Thoracic aorta (tissue), 2 donors: ENCODE results near the gene CELF1. TPM values are rescaled to one million over a fixed set of nuclear protein-coding genes. Genes with fewer than 3 reads are reported as not detected.
"Not testable (repeated sequence)": the region's sequence is repeated elsewhere in the genome, so short reads cannot be mapped to it uniquely, and the experiment has no call there.

Experiments
- ATAC-seq: fragments of 150-250 bp; one replicate; pipeline ENCODE4 v1.8.0; 2017; ENCODE audit warnings: low read depth; ENCODE audit not compliant: insufficient number of reproducible peaks, low FRiP score
- DNase-seq: peaks from one replicate; pipeline ENCODE4 v3.0.0-alpha.2; 2020; ENCODE audit warnings: low spot score
- H3K27ac ChIP-seq, 2 donors: fragments of 200-600 bp; sonication (generic); 1 replicate in 1 of 2; 2 replicates in 1 of 2; pipeline ENCODE4 v1.5.1; 2016; ENCODE audit warnings: mild to moderate bottlenecking in 2 of 2, moderate library complexity in 2 of 2
- H3K27me3 ChIP-seq: fragments of 200-600 bp; sonication (generic); replicated peaks from 2 replicates; pipeline ENCODE4 v1.6.0; 2016; ENCODE audit warnings: mild to moderate bottlenecking; ENCODE audit not compliant: insufficient read depth
- H3K36me3 ChIP-seq: fragments of 200-600 bp; sonication (generic); one replicate; pipeline ENCODE4 v1.5.1; 2016
- H3K4me1 ChIP-seq, 2 donors: fragments of 200-600 bp; sonication (generic); 1 replicate in 1 of 2; 2 replicates in 1 of 2; pipeline versions ENCODE4 v1.5.1 to v1.6.0; 2016; ENCODE audit warnings: low read depth in 2 of 2, mild to moderate bottlenecking in 1 of 2; ENCODE audit not compliant: control insufficient read depth in 1 of 2
- H3K4me3 ChIP-seq: fragments of 200-600 bp; sonication (generic); 2 replicates; pipeline ENCODE4 v1.5.1; 2016; ENCODE audit warnings: mild to moderate bottlenecking
- H3K9me3 ChIP-seq: fragments of 200-600 bp; sonication (generic); 2 replicates; pipeline ENCODE4 v1.5.1; 2016
- total RNA-seq, 2 donors: library from RNA; depleted of rRNA; stranded (reverse); fragments of >200 nt; gene quantifications; one replicate each; pipeline versions ENCODE4 v1.1.0 to v1.2.3, GENCODE V29; 2016
- TF ChIP-seq, protein P1 (sequence below): fragments of 200-600 bp; sonication (generic); IDR thresholded peaks from one replicate; pipeline ENCODE4 v1.5.1; 2019; ENCODE audit warnings: antibody characterized with exemption

The CELF1 gene
- total RNA-seq, 2 donors from 2014 or later: 112 to 114 TPM

DNA sequence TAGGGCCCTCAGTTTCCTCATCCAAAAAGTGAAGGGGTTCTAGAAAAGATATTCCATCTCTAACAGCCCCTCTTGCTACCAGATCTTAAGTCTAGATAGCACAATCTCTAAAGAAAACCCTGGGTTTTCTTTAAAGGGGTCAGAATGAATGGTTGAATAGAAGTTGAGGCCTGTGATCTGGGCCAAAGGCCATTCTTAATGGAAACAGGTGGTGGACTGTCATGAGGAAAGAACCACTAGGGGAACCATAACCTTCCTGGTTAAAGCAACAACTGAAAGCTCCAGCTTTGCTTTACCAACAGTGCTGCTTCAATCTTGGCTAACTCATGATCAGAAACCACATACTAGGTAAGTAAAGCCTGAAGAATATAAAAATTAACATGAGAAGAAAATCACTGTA, 1.8 kb downstream of the CELF1 start:
- TF ChIP-seq, protein P1, sequence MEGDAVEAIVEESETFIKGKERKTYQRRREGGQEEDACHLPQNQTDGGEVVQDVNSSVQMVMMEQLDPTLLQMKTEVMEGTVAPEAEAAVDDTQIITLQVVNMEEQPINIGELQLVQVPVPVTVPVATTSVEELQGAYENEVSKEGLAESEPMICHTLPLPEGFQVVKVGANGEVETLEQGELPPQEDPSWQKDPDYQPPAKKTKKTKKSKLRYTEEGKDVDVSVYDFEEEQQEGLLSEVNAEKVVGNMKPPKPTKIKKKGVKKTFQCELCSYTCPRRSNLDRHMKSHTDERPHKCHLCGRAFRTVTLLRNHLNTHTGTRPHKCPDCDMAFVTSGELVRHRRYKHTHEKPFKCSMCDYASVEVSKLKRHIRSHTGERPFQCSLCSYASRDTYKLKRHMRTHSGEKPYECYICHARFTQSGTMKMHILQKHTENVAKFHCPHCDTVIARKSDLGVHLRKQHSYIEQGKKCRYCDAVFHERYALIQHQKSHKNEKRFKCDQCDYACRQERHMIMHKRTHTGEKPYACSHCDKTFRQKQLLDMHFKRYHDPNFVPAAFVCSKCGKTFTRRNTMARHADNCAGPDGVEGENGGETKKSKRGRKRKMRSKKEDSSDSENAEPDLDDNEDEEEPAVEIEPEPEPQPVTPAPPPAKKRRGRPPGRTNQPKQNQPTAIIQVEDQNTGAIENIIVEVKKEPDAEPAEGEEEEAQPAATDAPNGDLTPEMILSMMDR: no peak
- peak overlapping the region; percentile 85 for H3K4me3 ChIP-seq
- no peak for ATAC-seq
- H3K4me1 ChIP-seq: peaks cover 25 to 49% of the 10 kb centered on the region in 2 donors
- no peaks in the 10 kb centered on the region for H3K9me3 ChIP-seq
- H3K27me3 ChIP-seq: no peaks in the 10 kb centered on the region
- DNase-seq: no peak
- H3K27ac ChIP-seq: no peak overlapping the region
- no peaks in the 10 kb centered on the region for H3K36me3 ChIP-seq

DNA sequence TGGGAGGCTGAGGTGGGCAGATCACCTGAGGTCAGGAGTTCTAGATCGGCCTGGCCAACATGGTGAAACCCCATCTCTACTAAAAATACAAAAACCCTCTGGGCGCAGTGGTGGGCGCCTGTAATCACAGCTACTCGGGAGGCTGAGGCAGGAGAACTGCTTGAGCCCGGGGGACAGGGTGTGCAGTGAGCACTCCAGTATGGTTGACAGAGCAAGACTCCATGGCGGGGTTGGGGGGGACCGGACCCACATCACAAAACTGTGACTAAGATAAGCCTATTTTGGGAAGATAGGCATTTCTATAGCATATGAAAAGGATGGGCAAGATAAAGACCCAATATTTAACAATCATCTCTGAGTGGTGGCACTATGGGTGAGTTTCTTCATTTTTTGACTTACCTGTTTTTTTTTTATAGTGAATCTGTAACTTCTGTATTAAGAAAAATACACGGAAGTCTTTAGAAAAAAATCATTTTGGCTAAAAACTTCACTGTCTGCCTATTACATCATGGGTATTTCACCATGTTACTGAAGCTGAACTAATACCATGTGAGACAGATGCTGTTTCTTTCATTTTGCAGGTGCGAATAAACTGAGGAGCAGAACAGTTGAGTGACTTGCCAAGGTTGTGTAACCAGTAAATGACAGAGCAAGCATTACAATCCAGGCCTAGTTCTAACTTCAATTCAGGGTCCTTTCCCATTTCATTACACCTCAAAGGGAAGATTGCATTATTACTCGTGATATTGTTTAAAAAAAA, 2.5 kb downstream of the CELF1 start:
- TF ChIP-seq, protein P1: no peak
- H3K36me3 ChIP-seq: no peaks in the 10 kb centered on the region
- peak overlapping the region; percentile 85 for H3K4me3 ChIP-seq
- H3K9me3 ChIP-seq: no peaks in the 10 kb centered on the region
- no peaks in the 10 kb centered on the region for H3K27me3 ChIP-seq
- DNase-seq: no peak
- H3K4me1 ChIP-seq: peaks cover 25 to 49% of the 10 kb centered on the region in 2 donors
- no peak overlapping the region for H3K27ac ChIP-seq
- ATAC-seq: no peak

DNA sequence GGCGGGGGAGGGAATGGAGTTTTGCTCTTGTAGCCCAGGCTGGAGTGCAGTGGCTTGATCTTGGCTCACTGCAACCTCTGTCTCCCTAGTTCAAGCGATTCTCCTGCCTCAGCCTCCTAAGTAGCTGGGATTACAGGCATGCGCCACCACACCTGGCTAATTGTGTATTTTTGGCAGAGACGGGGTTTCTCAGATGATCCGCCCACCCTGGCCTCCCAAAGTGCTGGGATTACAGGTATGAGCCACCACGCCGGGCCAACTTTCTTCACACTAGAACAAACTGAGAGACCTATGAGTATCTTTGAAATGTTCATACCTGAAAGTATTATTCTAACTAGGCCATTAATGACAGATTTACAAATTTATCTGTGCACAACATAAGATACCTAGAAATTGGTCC, 6.7 kb downstream of the CELF1 start:
- DNase-seq, H3K27ac ChIP-seq, H3K27me3 ChIP-seq, H3K36me3 ChIP-seq, H3K9me3 ChIP-seq, ATAC-seq, H3K4me3 ChIP-seq: not testable (repeated sequence)
- peaks cover 25 to 40% of the 10 kb centered on the region in 2 donors for H3K4me1 ChIP-seq

DNA sequence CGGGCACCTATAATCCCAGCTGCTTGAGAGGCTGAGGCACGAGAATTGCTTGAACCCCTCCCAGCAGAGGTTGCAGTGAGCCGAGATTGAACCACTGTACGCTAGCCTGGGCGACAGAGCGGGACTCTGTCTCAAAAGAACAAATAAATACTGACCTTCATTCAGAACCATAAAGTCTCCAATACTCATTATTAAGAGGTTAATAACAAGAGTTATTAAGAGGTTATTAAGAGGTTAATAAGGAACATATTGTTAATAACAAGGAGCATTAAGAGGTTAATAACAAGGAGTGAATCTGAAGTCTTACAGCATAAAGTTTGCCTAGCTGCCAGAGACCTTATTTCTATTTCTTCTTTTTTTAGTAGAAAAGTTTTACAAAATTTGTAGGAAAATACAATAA, 7.6 kb downstream of the CELF1 start:
- Histone ChIP-seq H3K27ac (no peak overlapping the region), H3K27me3 (no peaks in the 10 kb centered on the region), H3K4me1 (peaks cover 15 to 38% of the 10 kb centered on the region in 2 donors), H3K36me3 (no peaks in the 10 kb centered on the region), H3K9me3 (no peaks in the 10 kb centered on the region), H3K4me3 (no peak overlapping the region)
- ATAC-seq: no peak
- TF ChIP-seq, protein P1: no peak
- no peak for DNase-seq

DNA sequence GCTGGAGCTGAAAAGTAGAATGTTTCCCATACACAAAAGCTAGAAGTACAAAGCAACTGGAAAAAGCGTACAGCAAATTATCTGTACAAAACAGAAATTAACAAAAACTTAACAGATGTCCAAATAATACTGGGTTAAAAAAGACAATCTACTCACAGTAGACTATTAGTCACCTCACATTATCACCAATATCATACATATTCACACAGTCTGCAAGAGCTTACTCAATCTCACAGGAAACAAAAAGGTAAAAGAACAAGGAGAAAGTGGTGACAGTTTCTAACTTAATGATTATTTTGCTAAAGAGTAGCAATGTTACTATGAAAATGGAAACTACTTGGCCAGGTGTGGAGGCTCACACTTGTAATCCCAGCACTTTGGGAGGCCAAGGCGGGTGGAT, 11.9 kb downstream of the CELF1 start:
- peaks cover 26 to 40% of the 10 kb centered on the region in 2 donors for H3K4me1 ChIP-seq
- H3K36me3 ChIP-seq: no peaks in the 10 kb centered on the region
- no peak for DNase-seq
- no peaks in the 10 kb centered on the region for H3K9me3 ChIP-seq
- no peak overlapping the region for H3K4me3 ChIP-seq
- TF ChIP-seq, protein P1: no peak
- ATAC-seq: no peak
- no peaks in the 10 kb centered on the region for H3K27me3 ChIP-seq
- no peak overlapping the region for H3K27ac ChIP-seq

DNA sequence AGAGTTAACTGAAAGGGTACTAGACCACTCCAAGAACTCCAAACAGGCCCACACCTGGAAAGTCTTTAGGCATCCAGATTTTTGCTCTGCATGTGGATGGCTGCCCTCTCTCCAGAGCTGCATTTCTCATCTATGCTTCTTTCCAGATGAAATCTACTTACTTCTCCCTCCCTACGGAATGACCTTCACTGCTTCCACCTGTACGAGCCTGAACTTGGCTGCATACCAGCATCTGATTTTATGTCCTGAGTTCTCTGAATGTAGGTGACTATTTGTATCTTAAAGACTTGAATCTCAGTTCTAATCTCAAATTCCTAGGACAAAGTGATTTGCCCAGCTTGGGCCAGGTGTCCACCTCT, 13.3 kb downstream of the CELF1 start:
- Histone ChIP-seq H3K27me3 (no peaks in the 10 kb centered on the region), H3K4me3 (no peak overlapping the region), H3K27ac (no peak overlapping the region), H3K36me3 (no peaks in the 10 kb centered on the region), H3K9me3 (no peaks in the 10 kb centered on the region), H3K4me1 (peaks cover 30 to 54% of the 10 kb centered on the region in 2 donors)
- no peak for DNase-seq
- TF ChIP-seq, protein P1: no peak
- ATAC-seq: no peak
